Spleen (tissue), 11 donors: ENCODE measurements around the gene ANKRD6. TPM values are rescaled to one million over a fixed set of nuclear protein-coding genes. Genes with fewer than 3 reads are reported as not detected.

Experiments used
- DNase-seq: peaks from one replicate; pipeline ENCODE4 v3.0.0-alpha.2; 2020
- H3K27ac ChIP-seq, 8 donors: fragments of 200-600 bp; sonication (generic) in 7 of 8; 1 replicate in 4 of 8; 2 replicates in 4 of 8; pipeline versions ENCODE4 v1.5.0 to v1.8.0; 2016 to 2021; ENCODE audit warnings: inconsistent platforms in 4 of 8, mild to moderate bottlenecking in 4 of 8, moderate library complexity in 1 of 8
- H3K27me3 ChIP-seq, 7 donors: fragments of 200-600 bp; sonication (generic) in 6 of 7; replicated peaks in 1 of 7; 1 replicate in 4 of 7; 2 replicates in 3 of 7; pipeline versions ENCODE4 v1.5.0 to v1.8.0; 2016 to 2021; ENCODE audit warnings: inconsistent platforms in 3 of 7, mild to moderate bottlenecking in 1 of 7
- H3K36me3 ChIP-seq, 6 donors: fragments of 200-600 bp; sonication (generic) in 5 of 6; 1 replicate in 4 of 6; 2 replicates in 2 of 6; pipeline versions ENCODE4 v1.5.0 to v1.8.0; 2016 to 2021; ENCODE audit warnings: inconsistent platforms in 2 of 6
- H3K4me1 ChIP-seq, 6 donors: fragments of 200-600 bp; sonication (generic) in 5 of 6; 1 replicate in 3 of 6; 2 replicates in 3 of 6; pipeline versions ENCODE4 v1.5.0 to v1.8.0; 2016 to 2021; ENCODE audit warnings: inconsistent platforms in 3 of 6
- H3K4me3 ChIP-seq, 8 donors: fragments of 200-600 bp; sonication (generic) in 7 of 8; 1 replicate in 4 of 8; 2 replicates in 4 of 8; pipeline versions ENCODE4 v1.5.0 to v1.8.0; 2016 to 2021; ENCODE audit warnings: inconsistent platforms in 4 of 8, mild to moderate bottlenecking in 4 of 8, moderate library complexity in 2 of 8
- H3K9me3 ChIP-seq, 8 donors: fragments of 200-600 bp; sonication (generic) in 7 of 8; 1 replicate in 4 of 8; 2 replicates in 4 of 8; pipeline versions ENCODE4 v1.5.0 to v1.8.0; 2016 to 2021; ENCODE audit warnings: inconsistent platforms in 4 of 8
- CTCF ChIP-seq, 11 experiments: fragments of 200-600 bp in 7 of 11; fragments of 450-650 bp in 4 of 11; sonication (generic) in 4 of 11; IDR thresholded peaks in 8 of 11; conservative IDR thresholded peaks in 3 of 11; 1 replicate in 7 of 11; 2 replicates in 4 of 11; pipeline versions ENCODE4 v1.4.0 to v1.8.0; 2016 to 2021; ENCODE audit warnings: antibody characterized with exemption in 11 of 11, inconsistent platforms in 4 of 11, mild to moderate bottlenecking in 1 of 11
- POLR2A ChIP-seq, 3 donors: fragments of 450-650 bp; IDR thresholded peaks; one replicate each; pipeline ENCODE4 v1.5.1; 2017; ENCODE audit warnings: antibody characterized with exemption in 3 of 3, mild to moderate bottlenecking in 1 of 3
- POLR2AphosphoS5 ChIP-seq, 3 donors: sonication (generic); formaldehyde crosslinking; IDR thresholded peaks; one replicate each; pipeline ENCODE4 v1.5.1; 2017; ENCODE audit warnings: antibody characterized with exemption in 3 of 3
- WGBS, 5 donors: extraction: QIAGEN DNeasy Blood & Tissue Kit in 3 of 5; methylation state at CpG; one replicate each; pipeline versions ENCODE4 v1.1.5 to v1.1.7; 2013 to 2018; 5-methylcytosine and 5-hydroxymethylcytosine counted together
- intact Hi-C: fragments of 100-400 bp; cut with DNase I; formaldehyde crosslinking; loops from one replicate; pipeline ENCODE4 v1.15.0; 2023; ENCODE audit warnings: low total_unique reads
- polyA plus RNA-seq, 3 donors: library from polyadenylated mRNA; stranded (reverse); fragments of 200-250 nt; gene quantifications; one replicate each; pipeline ENCODE4 v1.2.1, GENCODE V29; 2013
- total RNA-seq, 7 donors: library from RNA; depleted of rRNA in 3 of 7; stranded (reverse); fragments of >200 nt in 3 of 7; fragmentation: NEBNext Ultra II Directional in 4 of 7; extraction: Animal tissue kit (Norgen Biotek cat#: 25700) in 4 of 7; gene quantifications; one replicate each; pipeline versions ENCODE4 v1.1.0 to v1.2.1, GENCODE V29; 2016 to 2021
- donor health status: healthy with polysubstance abuse.
- donor health status: DM: no; HTN: no; CAD: no; lungs with moderate emphysema.
- donor health status: DM: no; HTN: no; CAD: no.
- donor health status: Bipolar disorder and iron deficiency.
- donor health status: healthy.
- donor health status: DM: no; HTN: no; CAD: no.
- donor health status: DM: yes; HTN: yes; CAD: no.

Gene ANKRD6
- total and polyA plus RNA-seq, 10 donors = 2.2 to 18.4 (median 7.7) TPM

- H3K4me3 ChIP-seq = no peak overlapping the region
- no peak for DNase-seq
- H3K27me3 ChIP-seq = peaks cover 0 to 50% (median 4%) of the 10 kb centered on the region in 7 donors
- no peaks in the 10 kb centered on the region for H3K9me3 ChIP-seq
- peaks cover 10 to 41% (median 29%) of the 10 kb centered on the region in 6 donors for H3K4me1 ChIP-seq
- no peaks in the 10 kb centered on the region for H3K36me3 ChIP-seq
- intact Hi-C loops = no loop called here
- no peak for TF ChIP-seq POLR2A (IDR thresholded peaks at IDR 0.05)
- TF ChIP-seq CTCF (IDR thresholded peaks at IDR 0.05 in 8 of 11, conservative IDR thresholded peaks at IDR 0.05 in 3 of 11) = no peak
- no peak for TF ChIP-seq POLR2AphosphoS5 (IDR thresholded peaks at IDR 0.05)
- no peak overlapping the region for H3K27ac ChIP-seq
- 22 to 61% (median 31%) methylated on average over 2 of the region's 2 CpGs for WGBS, 5 donors
Measured at GRCh38 chr6:89414215-89414614, 18.7 kb upstream of the ANKRD6 start.

- DNase-seq = no peak
- no peaks in the 10 kb centered on the region for H3K36me3 ChIP-seq
- 85 to 97% (median 90%) methylated on average over 2 of the region's 2 CpGs for WGBS, 5 donors
- no peak overlapping the region for H3K27ac ChIP-seq
- peaks cover 0 to 50% (median 4%) of the 10 kb centered on the region in 7 donors for H3K27me3 ChIP-seq
- peaks cover 10 to 32% (median 26%) of the 10 kb centered on the region in 6 donors for H3K4me1 ChIP-seq
- intact Hi-C loops = no loop called here
- no peak for TF ChIP-seq CTCF (IDR thresholded peaks at IDR 0.05 in 8 of 11, conservative IDR thresholded peaks at IDR 0.05 in 3 of 11)
- TF ChIP-seq POLR2AphosphoS5 (IDR thresholded peaks at IDR 0.05) = no peak
- TF ChIP-seq POLR2A (IDR thresholded peaks at IDR 0.05) = no peak
- no peak overlapping the region for H3K4me3 ChIP-seq
- H3K9me3 ChIP-seq = no peaks in the 10 kb centered on the region
Measured at GRCh38 chr6:89415185-89415584, 17.8 kb upstream of the ANKRD6 start.

GRCh38 chr6:89416796-89417195 lies 16.2 kb upstream of the ANKRD6 start:
- Histone ChIP-seq H3K36me3 (no peaks in the 10 kb centered on the region), H3K27me3 (peaks cover 0 to 41% (median 0%) of the 10 kb centered on the region in 7 donors), H3K9me3 (no peaks in the 10 kb centered on the region), H3K4me3 (no peak overlapping the region), H3K27ac (no peak overlapping the region), H3K4me1 (peaks cover 5 to 16% (median 12%) of the 10 kb centered on the region in 6 donors)
- no peak for DNase-seq
- TF ChIP-seq CTCF (IDR thresholded peaks at IDR 0.05 in 8 of 11, conservative IDR thresholded peaks at IDR 0.05 in 3 of 11) (no peak), POLR2AphosphoS5 (IDR thresholded peaks at IDR 0.05) (no peak), POLR2A (IDR thresholded peaks at IDR 0.05) (no peak)
- 91 to 100% (median 94%) methylated on average over 1 of the region's 1 CpG for WGBS, 5 donors
- intact Hi-C loops = no loop called here

- no peak overlapping the region for H3K27ac ChIP-seq
- intact Hi-C loops = loop anchor here (10.0 kb wide), 1 partner anchor 174 kb away; no protein-coding TSS in a partner anchor
- H3K4me1 ChIP-seq = peaks cover 0 to 28% (median 17%) of the 10 kb centered on the region in 6 donors
- no peak overlapping the region for H3K4me3 ChIP-seq
- 65 to 79% (median 73%) methylated on average over 7 of the region's 7 CpGs for WGBS, 5 donors
- no peak for DNase-seq
- TF ChIP-seq CTCF (IDR thresholded peaks at IDR 0.05 in 8 of 11, conservative IDR thresholded peaks at IDR 0.05 in 3 of 11) = no peak
- no peak for TF ChIP-seq POLR2A (IDR thresholded peaks at IDR 0.05)
- no peak for TF ChIP-seq POLR2AphosphoS5 (IDR thresholded peaks at IDR 0.05)
- H3K9me3 ChIP-seq = no peaks in the 10 kb centered on the region
- H3K27me3 ChIP-seq = no peaks in the 10 kb centered on the region
- no peaks in the 10 kb centered on the region for H3K36me3 ChIP-seq
Measured at GRCh38 chr6:89430201-89430962, 2.6 kb upstream of the ANKRD6 start.
